HG02642 (cell line): ENCODE measurements around the gene NABP2.

Experiments used
- ATAC-seq: cut with Tn5 transposase; IDR thresholded peaks from one replicate; pipeline ENCODE4 v1.9.1; 2021; ENCODE audit warnings: mild to moderate bottlenecking; ENCODE audit not compliant: unreplicated experiment, poor library complexity

The NABP2 gene

DNA sequence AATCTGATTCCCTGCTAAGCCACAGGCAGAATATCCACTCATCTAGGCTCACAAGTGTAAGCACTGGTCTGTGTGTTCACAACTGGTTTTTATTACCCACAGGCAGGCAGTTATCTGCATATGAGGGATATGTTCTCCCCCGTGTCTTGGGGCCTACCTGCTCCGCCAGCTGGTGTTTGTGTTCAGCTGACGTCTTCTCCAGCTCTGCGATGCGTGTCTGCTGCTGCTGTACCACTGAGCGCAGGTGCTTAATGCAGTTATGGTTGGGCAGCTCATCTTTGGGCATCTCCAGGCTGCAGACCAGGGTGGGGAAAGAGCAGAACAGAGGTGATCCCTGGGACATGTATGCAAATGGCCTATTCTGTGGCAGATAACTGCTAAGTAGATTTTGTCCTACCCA lies 16.1 kb upstream of the NABP2 start:
- ATAC-seq, result no peak

DNA sequence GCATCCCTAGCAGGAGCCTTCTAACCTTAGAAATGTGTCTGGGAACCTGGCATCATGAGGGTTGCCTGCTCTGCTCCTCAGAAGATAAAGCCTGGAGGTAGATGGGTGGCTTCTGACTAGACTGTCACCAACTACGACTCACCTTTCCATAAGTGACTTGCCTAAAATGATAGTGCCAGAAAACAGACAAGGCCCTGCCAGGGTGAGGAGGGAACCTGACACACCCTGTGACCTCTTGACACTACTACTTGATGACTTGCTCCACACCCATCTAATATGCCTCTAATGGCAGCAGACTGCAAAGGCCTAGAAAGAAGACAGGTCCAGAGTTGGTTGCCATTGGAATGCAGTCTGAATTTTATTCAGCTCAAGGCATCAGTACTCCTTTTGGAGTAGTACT lies 11.8 kb upstream of the NABP2 start:
- ATAC-seq, result no peak

DNA sequence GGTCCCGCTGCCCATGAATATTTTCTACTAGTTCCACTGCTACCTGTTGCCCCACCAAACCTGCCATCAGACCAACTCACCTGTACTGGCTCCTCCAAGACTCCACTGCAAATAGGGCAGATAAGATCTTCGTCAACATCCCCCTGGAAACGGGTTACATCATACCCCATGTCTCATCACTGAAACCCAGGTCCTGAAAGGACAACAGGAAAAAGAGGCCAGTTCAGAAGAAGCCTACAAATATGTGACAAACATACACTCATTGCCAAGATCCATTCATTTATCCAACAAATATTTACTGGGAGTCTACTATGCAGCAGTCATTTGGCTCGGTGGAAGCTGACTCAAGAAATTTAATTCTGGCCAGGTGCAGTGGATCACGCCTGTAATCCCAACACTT lies 10.3 kb upstream of the NABP2 start:
- ATAC-seq, result no peak

DNA sequence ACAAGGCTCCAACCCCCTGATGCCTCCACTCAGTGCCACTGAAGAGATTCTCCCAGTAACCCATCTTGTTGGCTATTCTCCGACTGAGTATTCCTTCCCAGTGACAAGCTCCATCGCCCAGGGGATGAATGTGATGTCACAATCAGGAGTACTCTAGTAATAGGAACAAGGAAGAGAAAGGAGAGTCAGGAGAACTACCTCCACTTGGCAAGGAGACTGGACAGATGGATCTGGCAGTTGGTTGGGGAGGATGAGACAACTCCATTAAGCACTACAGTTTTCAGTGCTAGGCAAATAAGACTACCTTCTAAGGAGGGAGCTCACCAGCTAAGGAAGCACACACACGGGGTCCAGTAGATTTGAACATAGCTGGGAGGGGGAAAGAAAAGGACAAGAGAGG lies 7.7 kb upstream of the NABP2 start:
- ATAC-seq, result no peak

DNA sequence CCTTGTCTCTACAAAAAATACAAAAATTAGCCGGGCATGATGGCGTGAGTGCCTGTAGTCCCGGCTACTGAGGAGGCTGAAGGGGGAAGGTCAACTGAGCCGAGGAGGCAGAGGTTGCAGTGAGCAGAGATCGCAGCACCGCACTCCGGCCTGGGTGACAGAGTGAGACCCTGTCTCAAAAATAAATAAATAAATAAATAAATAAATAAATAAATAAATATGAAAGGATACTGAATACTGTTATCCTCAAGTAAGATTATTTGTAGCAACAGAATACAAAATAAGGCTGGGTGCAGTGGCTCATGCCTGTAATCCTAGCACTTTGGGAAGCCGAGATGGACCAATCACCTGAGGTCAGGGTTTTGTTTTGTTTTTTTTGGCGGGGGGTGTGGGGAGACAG lies 4.3 kb upstream of the NABP2 start:
- ATAC-seq, result no peak

DNA sequence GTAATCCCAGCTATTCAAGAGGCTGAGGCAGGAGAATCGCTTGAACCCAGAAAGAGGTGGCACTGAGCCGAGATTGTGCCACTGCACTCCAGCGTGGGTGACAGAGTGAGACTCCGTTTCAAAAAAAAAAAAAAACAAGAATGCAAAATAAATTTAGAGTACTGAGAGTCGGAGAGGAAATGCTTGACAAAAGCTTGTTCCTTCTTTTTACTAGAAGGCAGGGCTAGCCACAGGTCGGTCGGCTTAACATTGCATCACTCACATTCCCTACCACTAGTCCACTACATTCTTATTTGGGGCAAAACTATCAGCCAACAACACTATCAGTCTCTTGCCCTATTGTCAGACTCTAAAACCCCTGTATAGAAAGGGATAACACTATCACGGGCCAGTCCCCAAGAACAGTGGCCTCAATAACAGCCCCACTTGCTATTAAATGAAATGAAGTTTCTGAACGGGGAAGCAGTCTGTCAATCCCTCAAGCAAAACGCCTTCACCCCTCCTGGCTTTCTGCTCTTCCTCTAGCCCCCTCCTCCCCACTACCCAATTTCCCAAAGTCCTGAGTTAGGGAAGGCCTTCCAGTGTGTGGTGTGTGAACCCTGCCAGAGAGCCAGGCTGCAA lies 3.4 kb upstream of the NABP2 start:
- no peak for ATAC-seq

DNA sequence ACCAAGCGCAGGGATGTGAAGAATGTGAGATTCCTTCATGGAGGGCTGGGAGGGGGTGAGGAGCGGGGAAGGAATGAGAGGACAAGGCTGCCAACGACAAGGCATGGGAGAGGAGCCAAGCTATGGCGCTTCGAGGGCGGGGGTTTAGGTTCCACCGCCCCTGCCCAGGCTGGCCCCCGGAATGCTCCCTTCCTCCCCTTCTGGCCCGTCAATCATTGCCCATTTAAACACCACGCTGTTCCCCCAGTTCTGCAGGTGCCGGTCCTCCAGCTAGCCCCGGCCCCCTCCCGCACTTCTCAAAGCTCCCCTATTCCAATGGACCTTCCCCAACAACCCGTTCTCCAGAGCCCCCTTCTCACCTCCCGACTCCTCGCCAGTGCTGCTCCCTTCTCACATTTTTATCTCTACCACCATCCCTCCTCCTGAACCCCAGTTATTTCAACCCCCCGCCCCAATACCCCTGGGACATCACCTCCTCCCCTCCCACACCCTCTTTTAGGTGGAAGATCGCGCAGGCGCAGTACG lies 2.8 kb upstream of the NABP2 start:
- ATAC-seq, result peak; percentile 28

DNA sequence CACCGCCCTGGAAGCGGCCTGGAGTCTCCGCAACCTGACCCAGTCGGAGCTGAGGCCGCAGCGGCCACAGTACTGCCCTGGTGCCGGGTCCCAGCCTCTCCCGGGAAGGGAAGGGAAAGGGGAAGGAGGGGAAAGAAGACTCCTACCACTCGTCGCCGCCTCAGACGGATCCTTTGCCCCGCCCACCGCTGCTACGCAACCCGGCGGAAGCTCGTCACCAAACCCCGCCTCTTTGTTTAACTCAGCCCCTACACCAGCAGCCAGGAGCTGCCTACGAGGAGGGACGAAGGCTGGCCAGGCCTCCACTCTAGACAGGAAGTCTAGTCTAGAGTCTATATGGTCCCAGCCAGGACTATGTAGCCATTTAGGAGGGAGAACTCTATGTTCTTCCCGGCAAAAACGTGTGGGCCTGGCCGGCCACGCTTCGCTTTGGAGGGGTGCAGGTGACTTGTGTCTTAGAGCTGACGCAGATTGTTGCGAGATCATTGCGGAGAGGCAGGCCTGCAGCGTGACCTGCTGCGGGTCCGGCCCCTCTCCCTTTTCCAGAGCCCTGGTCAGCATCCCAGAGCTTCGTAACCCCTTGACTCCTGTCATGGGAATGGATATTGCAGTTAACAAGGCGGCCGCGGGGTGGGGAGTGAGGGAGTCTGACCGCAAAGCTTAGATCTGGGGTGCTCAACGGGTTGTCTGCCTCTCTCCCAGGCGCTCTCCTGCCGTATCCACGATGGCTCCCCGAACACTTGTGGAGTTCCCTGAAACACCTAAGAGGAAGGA lies 2.2 kb upstream of the NABP2 start, which contains the start of gene RNF41:
RNF41 (minus strand) TSS at position 166 of the 774 bp plus-strand sequence. CDS start 7,875 bp downstream, outside the sequence.
- ATAC-seq, result peak; percentile 75

DNA sequence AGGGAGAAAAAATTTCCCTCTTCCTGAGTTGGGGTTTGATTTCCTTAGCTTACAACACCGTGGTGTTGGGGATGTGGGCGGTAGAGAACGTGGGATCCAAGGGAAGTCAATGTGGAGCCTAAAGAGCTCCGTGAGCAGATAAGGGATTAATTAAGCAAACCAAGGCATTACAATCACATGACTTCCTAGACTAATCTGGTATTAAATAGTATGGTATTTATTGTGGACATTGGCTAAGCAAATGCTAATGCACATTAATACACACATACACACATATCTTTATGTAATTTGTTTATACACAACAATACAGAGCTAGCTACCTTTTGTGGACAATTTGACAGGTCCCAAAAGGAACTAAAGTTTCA lies 1.6 kb upstream of the NABP2 start:
- no peak for ATAC-seq

DNA sequence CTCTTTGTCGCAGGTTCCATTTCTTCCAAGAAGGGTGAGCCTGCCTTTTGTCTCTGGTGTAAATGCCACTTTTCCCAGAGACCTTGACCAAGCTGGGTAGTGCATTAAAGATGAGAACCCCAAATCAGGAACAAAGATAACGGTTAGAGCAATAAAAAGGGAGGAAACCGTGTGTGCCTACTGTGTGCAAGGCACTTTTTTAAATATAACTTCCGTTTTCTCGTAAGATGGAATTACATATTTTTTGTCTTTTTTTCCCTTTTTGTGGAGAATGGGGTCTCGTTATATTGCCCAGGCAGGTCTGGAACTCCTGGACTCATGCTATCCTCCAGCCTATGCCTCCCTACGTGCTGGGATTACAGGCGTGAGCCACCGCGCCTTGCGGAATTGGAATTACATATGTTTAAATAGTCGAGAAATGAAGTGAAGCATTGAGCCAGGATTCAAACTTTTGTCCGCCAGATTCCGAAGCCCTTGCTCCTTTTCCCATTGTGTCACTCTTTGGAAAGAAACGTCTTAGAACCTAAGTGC lies 506 bp upstream of the NABP2 start:
- no peak for ATAC-seq

DNA sequence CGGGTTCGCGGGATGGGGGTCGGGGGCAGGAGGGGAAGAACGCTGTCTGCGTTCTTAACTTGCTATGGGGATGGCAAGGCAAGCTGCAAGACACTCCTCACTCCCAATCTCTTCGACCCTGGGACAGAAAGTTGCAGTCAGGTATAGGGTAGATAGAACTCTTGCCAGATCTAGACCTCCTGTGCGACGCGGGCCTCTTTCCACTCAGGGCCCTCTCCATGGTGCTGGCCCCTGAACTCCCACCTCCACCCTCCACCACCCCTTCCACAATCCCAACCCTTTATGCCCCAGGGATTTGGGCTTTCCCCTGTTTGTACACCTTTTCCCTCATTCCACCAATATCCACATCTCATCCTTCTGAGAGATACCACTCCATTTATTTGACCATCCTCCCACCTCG lies 812 bp downstream of the NABP2 start:
- ATAC-seq, result no peak

DNA sequence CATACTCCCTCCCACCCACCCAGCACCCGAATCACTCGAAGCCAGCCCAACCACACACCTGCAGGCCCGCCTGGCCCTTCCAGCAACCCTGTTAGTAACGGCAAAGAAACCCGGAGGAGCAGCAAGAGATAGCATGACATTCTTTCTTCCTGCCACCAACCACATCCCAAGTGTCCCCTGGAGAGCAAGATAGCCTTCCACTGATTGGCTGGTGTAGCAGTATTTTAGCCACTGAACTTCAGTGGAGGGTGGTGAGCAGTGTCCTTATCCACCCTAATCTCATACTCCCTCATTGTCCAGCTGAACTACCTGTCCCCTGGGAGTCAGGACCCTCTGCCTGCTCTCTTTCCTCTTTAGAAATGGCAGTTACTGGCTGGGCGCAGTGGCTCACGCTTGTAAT lies 4.9 kb downstream of the NABP2 start:
- no peak for ATAC-seq

DNA sequence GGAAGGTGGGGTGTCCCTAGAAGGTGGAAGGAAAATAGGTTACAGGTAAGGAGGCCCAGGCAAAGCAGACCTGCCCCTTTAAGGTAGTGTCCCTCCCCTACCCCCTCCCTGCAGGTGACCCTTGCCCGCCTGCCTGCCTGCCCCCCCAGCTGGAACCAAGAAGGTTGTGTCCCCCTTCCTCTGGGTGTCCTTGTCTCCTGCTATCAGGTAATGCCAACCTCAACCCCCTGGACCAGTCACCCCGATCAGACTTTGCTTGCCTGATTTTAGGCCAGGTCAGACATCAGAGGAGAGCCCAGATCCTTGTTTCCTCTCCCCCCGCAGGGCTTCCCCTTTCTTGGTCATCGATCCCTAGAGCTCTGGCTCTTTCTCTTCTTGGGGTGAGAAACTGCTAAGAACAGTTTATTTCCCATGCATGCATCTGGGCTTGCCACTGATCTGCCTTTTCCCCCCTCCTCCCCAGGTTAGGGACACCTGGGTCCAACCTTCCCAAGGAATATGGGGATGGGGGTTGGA lies 5.8 kb downstream of the NABP2 start, which contains the start of gene SLC39A5:
SLC39A5 (plus strand) TSS at position 136 of the 516 bp plus-strand sequence. CDS start 1,224 bp downstream, outside the sequence.
- ATAC-seq, result no peak

DNA sequence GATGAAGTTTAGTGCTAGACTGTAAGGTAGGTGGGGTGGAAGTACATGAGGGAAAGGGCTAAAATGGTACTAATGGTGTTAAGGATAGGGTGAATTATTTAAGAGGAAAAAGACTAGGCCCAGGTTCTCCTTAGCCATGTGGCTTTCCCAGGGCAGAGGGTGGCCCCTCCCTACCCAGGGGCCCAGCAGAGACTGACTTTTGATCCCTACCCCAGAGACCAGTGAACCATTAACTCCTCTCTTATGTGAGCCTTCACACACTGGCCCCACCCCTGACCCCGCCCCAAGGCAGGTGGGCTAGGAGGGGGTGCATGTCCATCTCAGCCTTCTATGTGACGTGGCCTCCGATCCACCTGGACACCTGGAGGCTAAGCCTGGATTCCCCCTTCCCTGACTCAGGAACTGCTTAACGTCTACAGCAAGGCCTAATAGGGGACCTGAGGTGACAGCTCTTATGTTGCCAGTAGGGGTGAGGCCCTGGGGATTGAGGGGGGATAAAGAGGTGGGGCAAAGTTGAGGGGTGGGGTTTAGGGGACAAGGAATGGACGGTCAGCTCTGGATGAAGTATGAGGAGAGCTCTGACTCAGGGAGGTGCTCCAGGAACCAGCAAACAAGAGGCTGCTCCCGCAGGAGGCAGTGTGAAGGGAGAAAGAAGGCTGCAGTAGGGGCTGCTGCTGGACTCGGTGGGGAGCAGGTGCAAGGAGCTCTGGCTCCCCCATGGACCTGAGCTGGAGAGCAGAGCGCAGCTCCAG lies 6.5 kb downstream of the NABP2 start:
- ATAC-seq, result no peak

DNA sequence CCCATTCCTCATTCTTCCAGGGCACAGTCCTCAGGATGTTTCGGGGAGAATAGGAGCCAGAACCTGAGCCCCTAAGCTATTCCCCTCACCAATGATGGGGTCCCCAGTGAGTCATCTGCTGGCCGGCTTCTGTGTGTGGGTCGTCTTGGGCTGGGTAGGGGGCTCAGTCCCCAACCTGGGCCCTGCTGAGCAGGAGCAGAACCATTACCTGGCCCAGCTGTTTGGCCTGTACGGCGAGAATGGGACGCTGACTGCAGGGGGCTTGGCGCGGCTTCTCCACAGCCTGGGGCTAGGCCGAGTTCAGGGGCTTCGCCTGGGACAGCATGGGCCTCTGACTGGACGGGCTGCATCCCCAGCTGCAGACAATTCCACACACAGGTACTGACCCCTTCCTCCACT lies 7.0 kb downstream of the NABP2 start:
- no peak for ATAC-seq

DNA sequence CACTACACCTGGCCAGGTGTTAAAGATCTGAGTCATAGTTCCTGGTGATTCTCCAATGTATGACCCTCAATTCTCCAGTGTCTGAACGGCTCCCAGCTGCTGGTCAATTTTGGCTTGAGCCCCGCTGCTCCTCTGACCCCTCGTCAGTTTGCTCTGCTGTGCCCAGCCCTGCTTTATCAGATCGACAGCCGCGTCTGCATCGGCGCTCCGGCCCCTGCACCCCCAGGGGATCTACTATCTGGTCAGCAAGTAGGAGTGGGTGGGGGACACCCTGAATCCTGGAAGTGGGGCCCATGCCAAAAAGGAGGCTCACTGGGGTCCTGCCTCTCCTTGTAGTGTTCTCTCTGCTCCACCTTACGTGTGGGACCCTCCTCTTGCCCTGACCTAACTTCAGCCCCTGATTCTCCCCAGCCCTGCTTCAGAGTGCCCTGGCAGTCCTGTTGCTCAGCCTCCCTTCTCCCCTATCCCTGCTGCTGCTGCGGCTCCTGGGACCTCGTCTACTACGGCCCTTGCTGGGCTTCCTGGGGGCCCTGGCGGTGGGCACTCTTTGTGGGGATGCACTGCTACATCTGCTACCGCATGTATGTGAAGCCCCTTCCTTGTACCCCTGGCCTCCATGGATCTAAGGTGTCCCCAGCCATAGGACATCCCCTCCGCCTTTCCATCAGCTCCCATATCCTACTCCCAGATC lies 10.7 kb downstream of the NABP2 start:
- no peak for ATAC-seq

DNA sequence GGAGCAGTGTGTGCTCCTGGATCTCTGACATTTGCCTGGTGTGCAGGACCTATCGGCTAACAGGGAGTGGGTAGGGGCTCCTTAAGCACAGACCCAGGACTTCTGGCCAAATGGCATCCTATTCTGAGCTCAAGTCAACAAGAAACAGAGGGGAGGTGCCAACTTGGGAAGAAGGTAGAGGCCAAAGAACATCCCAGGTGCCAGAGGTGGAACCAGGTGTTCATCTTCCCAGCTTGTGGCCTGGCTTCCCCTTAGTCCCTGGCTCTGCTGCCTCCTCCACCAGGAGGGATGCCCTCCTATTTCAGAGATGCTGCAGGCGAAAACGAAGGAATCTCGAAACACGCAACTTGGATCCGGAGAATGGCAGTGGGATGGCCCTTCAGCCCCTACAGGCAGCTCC lies 11.9 kb downstream of the NABP2 start:
- ATAC-seq, result no peak

DNA sequence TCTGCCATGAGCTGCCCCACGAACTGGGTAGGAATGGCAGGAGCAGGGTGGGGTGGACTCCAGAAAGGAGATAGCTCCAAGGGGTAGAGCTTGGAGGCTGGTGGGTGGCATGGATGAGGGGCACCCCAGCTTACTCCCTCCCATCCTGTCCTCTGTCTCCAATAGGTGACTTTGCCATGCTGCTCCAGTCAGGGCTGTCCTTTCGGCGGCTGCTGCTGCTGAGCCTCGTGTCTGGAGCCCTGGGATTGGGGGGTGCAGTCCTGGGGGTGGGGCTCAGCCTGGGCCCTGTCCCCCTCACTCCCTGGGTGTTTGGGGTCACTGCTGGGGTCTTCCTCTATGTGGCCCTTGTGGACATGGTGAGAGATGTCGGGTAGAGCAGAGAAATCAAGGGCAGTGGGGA lies 12.8 kb downstream of the NABP2 start:
- ATAC-seq, result no peak

DNA sequence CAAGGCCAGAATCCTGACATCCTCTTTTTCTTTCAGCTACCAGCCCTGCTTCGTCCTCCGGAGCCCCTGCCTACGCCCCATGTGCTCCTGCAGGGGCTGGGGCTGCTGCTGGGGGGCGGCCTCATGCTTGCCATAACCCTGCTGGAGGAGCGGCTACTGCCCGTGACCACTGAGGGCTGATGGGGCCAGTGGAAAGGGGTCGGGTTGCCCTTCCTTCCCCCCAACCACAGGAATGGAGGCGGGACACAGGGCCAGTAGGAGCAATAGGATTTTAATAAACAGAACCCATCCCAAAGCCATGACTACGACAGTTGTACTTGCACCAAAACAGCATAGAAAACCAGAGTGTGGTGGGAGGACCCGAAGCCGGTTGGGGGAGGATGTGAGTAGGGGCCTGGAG lies 13.4 kb downstream of the NABP2 start:
- ATAC-seq, result no peak
